ENCODE data around the gene PACS2.

The PACS2 gene

DNA sequence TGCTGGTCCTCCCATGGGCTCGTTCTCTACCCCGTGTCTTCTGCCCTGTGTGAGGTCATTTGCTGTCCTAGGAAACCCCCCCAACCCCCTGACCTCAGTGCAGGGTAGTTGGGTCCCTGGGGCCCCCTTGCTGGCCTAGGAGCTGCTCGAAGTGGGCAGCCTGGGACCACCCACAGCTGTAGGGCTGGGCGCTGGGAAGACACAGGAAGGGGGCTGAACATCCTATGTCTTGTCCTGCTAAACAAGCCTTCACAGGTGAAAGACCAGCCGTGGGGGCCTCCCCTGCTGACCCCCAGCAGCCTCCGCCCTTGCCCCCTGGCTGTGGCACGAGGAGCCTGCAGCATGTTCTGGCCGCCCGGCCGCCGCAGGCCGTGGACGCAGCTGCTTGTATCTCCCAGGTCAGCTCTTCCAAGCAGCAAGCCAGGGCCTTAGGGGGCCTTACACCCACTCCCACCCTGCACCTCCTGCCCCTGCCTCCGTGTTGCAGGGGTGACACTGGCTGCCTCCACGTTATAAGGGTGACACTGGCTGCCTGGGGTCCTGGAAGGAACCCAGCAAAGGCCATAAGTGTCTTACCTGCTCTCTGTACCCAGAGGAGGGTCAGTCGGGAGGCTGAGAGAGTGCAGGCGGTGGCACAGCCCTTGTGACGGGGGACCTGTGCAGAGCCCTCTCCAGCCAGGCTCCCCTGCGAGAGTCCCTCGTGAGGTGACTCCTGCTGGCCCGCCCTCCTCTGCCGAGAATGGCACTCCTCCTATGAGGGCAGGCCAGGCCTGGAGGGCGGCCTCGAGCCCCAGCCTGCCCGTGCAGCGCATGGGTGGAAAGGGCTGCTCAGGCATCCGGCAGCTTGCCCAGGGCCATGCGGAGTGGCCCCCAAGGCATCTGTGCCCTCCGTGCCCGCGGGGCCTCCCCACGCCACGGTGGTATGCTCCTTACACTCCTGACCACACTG, 72.3 kb downstream of the PACS2 start:
- no peak for DNase-seq (ENCODE audit: low spot score)

GRCh38 chr14:105387530-105387922, 73.0 kb downstream of the PACS2 start:
- no peak for DNase-seq (ENCODE audit: low spot score)

GRCh38 chr14:105388110-105388951, 73.8 kb downstream of the PACS2 start:
- no peak for DNase-seq (ENCODE audit: low spot score)

- DNase-seq (ENCODE audit: low spot score), result no peak
Measured at GRCh38 chr14:105388976-105389375, 74.4 kb downstream of the PACS2 start.

- no peak for DNase-seq (ENCODE audit: low spot score)
Measured at GRCh38 chr14:105389534-105389933, 75.0 kb downstream of the PACS2 start.

DNA sequence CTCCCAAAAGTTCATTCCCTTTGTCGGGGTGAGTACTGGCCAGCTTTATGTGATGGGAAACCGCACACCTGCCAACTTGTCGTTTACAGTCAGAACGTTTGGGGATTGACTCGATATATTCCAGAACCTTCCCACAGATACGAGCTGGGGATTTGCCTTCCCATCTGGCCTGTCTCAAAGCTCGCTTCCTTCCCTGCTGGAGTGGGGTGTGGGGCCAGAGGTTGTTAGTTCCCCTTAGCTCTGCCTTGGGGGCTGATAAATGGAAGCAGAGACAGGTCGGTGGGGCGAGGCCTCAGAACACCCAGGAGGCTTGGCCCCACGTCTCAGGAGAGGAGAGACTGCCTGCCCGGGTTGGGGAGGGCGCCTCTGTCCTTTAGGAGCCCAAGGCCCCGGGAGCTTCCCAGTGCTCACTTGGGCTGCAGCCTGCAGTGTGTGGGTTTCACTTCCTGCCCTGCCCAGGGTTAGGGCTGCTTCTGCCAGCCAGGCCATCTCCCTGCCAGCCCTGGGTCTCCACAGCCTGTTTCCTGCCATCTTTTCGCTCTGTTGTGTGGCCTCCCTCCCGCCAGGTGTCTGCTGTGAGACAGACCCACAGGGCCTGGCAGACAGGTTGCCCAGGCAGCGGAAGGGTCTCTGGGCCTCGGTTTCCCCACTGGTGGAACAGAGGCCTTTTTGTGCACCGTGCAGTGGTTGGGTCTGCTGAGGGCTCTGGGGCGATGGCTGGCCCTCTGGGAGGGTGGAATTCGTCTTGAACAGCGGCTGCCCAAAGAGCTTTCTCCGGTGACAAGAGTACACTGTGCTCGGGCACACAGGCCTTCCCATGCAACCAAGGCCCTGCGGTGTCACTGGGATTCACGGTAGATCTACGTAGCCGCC, 75.7 kb downstream of the PACS2 start:
- no peak for DNase-seq (ENCODE audit: low spot score)

GRCh38 chr14:105390849-105391500, 76.4 kb downstream of the PACS2 start:
- no peak for DNase-seq (ENCODE audit: low spot score)

- no peak for DNase-seq (ENCODE audit: low spot score)
Measured at GRCh38 chr14:105391541-105391940, 77.0 kb downstream of the PACS2 start.

GRCh38 chr14:105392131-105393090, 77.9 kb downstream of the PACS2 start:
- DNase-seq (ENCODE audit: low spot score), result no peak

DNA sequence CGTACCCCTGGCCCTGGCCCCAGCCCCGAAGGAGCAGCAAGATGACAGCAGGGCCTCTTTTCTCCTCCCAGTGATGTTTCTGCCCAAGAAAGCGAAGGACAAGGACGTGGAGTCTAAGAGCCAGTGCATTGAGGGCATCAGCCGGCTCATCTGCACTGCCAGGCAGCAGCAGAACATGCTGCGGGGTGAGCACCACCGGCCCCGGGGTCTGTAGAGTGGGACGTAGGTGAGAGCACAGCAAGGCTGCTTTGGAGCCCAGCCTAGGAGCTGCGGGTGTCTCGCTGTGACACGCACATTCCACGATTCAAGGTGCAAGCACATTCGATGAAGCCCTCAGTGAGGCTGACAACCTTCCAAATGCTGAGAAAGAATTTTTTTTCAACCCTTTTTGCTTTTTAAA, 78.6 kb downstream of the PACS2 start:
- no peak for DNase-seq (ENCODE audit: low spot score)

- DNase-seq (ENCODE audit: low spot score), result no peak
Measured at GRCh38 chr14:105394714-105395537, 80.4 kb downstream of the PACS2 start.

DNA sequence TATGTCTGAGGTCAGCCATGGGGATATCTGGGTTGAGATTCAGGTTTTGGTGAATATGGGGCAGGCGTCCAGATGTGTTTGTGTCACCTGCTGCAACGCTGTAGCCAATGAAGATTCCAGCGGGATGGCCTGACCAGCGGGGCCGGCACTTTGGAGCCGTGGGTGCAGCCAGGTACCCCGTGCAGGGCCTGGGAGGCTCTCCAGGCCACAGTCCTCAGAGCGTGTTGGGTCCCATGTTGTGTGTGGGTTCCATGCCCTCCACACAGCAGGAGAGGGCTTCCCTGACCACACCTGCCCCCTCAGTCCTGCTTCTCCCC, 80.9 kb downstream of the PACS2 start:
- no peak for DNase-seq (ENCODE audit: low spot score)

GRCh38 chr14:105397350-105397931, 82.9 kb downstream of the PACS2 start:
- peak; percentile 43 for DNase-seq (ENCODE audit: low spot score)

DNA sequence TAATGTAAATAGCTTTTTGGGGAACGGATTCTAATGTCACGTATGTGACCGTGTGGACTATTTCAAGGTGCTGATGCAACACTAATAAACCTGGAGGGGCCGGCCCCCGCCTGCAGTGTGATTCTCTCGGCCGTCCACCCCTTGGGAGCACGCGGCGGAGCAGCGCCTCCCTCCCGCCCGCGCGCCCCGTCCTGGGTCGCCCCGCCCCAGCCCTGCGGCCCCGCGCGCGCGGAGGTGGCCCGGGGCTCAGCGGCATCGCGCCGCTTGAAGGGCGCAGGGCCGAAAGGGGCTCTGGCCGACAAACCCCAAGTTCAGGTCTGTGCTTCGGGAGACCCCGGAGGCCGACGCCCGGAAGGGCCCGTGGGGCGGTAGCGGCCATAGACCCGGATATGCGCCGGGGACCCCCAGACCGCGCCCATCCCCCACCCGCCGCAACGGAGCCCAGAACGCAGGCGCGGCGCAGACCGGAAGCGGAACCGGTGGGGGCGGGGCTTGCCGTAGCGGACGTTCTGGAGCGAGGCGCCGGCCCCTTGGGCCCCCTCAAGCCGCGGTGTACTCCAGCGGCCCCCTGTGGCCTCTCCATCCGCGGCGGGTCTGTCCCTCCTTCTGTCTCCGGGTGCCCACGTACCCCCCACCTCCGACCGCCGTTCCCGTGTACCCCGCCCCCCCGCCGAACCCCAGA, 83.6 kb downstream of the PACS2 start, which contains the start of gene TEX22:
TSS of gene TEX22 (plus strand) at position 495 of the 682 bp plus-strand sequence. CDS start 803 bp downstream, outside the sequence.
- peak; percentile 91 for DNase-seq (ENCODE audit: low spot score)

DNA sequence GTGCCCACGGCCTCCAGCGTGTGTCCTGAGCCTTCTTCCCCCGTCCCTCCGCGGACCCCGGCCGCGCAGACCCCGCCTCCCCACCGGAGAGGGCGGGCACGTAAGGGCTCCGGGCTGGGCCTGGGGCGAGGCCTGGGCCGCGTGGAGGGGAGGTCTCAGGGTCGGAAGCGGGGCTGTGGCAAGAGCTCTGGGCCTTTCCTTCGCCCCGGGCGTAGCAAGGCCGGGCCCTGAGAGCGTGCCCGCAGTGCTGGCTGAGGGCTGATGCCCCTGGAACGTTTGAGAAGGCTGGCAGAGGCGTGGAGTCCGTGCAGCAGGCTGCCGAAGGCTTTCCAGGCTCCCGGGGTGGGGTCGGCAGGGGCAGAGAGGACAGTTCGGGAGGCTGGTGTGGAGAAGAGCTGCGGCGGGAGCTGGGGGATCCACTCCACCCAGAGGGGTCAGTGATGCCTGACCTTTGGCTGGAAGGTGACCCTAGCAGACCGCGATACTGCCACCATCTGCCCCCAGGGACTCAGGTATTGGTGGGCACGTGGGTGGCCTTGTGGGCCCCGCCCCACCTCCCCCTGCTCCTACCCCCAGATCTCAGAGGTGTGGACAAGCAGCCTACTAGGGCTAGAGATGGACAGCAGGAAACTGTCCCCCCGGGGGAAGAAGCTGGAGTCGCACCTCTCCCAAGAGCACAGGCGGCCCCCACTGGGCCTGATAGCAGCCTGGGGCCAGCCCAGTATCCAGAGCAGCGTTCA, 84.3 kb downstream of the PACS2 start:
- peak; percentile 76 for DNase-seq (ENCODE audit: low spot score)

GRCh38 chr14:105399466-105399775, 84.9 kb downstream of the PACS2 start:
- no peak for DNase-seq (ENCODE audit: low spot score)

GRCh38 chr14:105400016-105400415, 85.5 kb downstream of the PACS2 start:
- DNase-seq (ENCODE audit: low spot score), result no peak

DNA sequence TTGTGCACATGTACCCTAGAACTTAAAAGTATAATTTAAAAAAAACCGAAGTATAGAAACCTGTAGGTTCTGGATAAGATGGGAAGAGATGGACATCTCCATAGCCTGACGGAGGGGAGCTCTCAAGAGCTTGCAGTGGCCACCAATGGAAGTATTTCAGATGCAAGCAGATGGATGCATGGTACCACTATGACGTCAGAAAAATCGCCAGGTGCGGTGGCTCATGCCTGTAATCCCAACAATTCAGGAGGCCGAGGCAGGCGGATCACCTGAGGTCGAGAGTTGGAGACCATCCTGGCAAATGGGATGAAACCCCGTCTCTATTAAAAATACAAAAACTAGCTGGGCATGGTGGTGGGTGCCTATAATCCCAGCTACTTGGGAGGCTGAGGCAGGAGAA, 87.2 kb downstream of the PACS2 start:
- no peak for DNase-seq (ENCODE audit: low spot score)

Measured in HuH-7.5 (cell line).